A673 (cell line): ENCODE data around the gene GMFB.
"Not testable (repeated sequence)": the region's sequence is repeated elsewhere in the genome, so short reads cannot be mapped to it uniquely, and the experiment has no call there.

Source experiments
- CTCF ChIP-seq: fragments of 300-800, 200-600 bp; sonication (generic); conservative IDR thresholded peaks from 2 replicates; pipeline ENCODE4 v1.5.1; 2017; ENCODE audit warnings: low read depth, mild to moderate bottlenecking, antibody characterized with exemption, low read length, moderate library complexity, mixed read lengths
- EZH2 ChIP-seq: fragments of 200-600 bp; sonication (generic); IDR thresholded peaks from 2 replicates; pipeline ENCODE4 v1.6.1; 2017; ENCODE audit warnings: borderline replicate concordance, low read depth, mild to moderate bottlenecking, mixed read lengths, antibody characterized with exemption, low read length; ENCODE audit not compliant: poor library complexity, severe bottlenecking

- TF ChIP-seq EZH2, CTCF: not testable (repeated sequence)
Observed at GRCh38 chr14:54458536-54458935, 30.2 kb downstream of the GMFB start.
